KMS-11 (cell line): ENCODE results near the gene DEFB113.

ENCODE experiments used
- H2AFZ ChIP-seq: fragments of 200-600 bp; sonication (generic); 2 replicates; pipeline ENCODE4 v1.6.1; 2016; ENCODE audit warnings: antibody characterized with exemption, mixed run types, low read depth
- H3K27ac ChIP-seq: fragments of 200-600 bp; sonication (generic); 2 replicates; pipeline ENCODE4 v1.6.1; 2016; ENCODE audit warnings: mild to moderate bottlenecking, mixed run types
- H3K27me3 ChIP-seq: fragments of 200-600 bp; sonication (generic); 2 replicates; pipeline ENCODE4 v1.6.1; 2017; ENCODE audit warnings: mild to moderate bottlenecking, low read depth, mixed run types, moderate library complexity; ENCODE audit not compliant: insufficient read depth
- H3K36me3 ChIP-seq: fragments of 200-600 bp; sonication (generic); 2 replicates; pipeline ENCODE4 v1.6.1; 2017; ENCODE audit warnings: mild to moderate bottlenecking, mixed run types; ENCODE audit not compliant: insufficient read depth
- H3K4me1 ChIP-seq: fragments of 200-600 bp; sonication (generic); 2 replicates; pipeline ENCODE4 v1.6.1; 2016; ENCODE audit warnings: mild to moderate bottlenecking, low read depth, mixed run types; ENCODE audit not compliant: poor library complexity, severe bottlenecking
- H3K4me2 ChIP-seq: fragments of 200-600 bp; sonication (generic); 2 replicates; pipeline ENCODE4 v1.7.0; 2016; ENCODE audit warnings: mild to moderate bottlenecking, mixed run types
- H3K4me3 ChIP-seq: fragments of 200-600 bp; sonication (generic); IDR thresholded peaks from 2 replicates; pipeline ENCODE4 v1.6.1; 2017; ENCODE audit warnings: low read depth, low read length, mixed read lengths; ENCODE audit not compliant: insufficient read depth
- H3K79me2 ChIP-seq: fragments of 200-600 bp; sonication (generic); 2 replicates; pipeline ENCODE4 v1.6.1; 2016; ENCODE audit warnings: low read depth, mixed run types; ENCODE audit not compliant: insufficient read depth
- H3K9ac ChIP-seq: fragments of 200-600 bp; sonication (generic); 2 replicates; pipeline ENCODE4 v1.6.1; 2016; ENCODE audit warnings: mild to moderate bottlenecking, mixed run types
- H4K20me1 ChIP-seq: fragments of 200-600 bp; sonication (generic); 2 replicates; pipeline ENCODE4 v1.6.1; 2016; ENCODE audit warnings: mild to moderate bottlenecking, mixed run types; ENCODE audit not compliant: insufficient read depth
- TF ChIP-seq, protein P1 (sequence below): fragments of 200-600 bp; sonication (generic); conservative IDR thresholded peaks from 2 replicates; pipeline ENCODE4 v1.6.1; 2017; ENCODE audit warnings: low read depth, mild to moderate bottlenecking, antibody characterized with exemption, low read length, moderate library complexity, mixed read lengths

Gene DEFB113

DNA sequence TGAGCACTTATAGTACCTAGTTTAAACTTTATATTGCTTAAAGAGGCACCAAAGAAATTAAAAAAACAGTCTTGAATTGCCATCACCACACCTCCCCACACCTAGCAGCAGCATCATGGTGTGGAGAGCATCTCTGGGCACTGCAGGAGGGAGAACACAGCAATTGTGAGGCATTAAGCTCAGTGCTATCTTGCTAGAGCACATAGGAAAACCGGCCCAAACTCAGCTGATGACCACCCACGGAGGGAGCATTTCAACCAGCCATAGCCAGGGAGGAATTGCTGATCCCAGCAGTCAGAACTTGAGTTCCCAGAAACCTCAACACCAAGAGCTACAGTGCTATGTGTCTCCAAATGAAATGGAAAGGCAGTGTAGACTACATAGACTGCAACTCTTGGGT is 19.5 kb upstream of the DEFB113 start:
- no peaks in the 10 kb centered on the region for H3K27me3 ChIP-seq
- no peak overlapping the region for H2AFZ ChIP-seq
- no peaks in the 10 kb centered on the region for H4K20me1 ChIP-seq
- no peak overlapping the region for H3K9ac ChIP-seq
- TF ChIP-seq, protein P1, sequence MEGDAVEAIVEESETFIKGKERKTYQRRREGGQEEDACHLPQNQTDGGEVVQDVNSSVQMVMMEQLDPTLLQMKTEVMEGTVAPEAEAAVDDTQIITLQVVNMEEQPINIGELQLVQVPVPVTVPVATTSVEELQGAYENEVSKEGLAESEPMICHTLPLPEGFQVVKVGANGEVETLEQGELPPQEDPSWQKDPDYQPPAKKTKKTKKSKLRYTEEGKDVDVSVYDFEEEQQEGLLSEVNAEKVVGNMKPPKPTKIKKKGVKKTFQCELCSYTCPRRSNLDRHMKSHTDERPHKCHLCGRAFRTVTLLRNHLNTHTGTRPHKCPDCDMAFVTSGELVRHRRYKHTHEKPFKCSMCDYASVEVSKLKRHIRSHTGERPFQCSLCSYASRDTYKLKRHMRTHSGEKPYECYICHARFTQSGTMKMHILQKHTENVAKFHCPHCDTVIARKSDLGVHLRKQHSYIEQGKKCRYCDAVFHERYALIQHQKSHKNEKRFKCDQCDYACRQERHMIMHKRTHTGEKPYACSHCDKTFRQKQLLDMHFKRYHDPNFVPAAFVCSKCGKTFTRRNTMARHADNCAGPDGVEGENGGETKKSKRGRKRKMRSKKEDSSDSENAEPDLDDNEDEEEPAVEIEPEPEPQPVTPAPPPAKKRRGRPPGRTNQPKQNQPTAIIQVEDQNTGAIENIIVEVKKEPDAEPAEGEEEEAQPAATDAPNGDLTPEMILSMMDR: no peak
- H3K4me3 ChIP-seq: no peak overlapping the region
- H3K4me1 ChIP-seq: no peaks in the 10 kb centered on the region
- no peak overlapping the region for H3K4me2 ChIP-seq
- no peaks in the 10 kb centered on the region for H3K36me3 ChIP-seq
- H3K27ac ChIP-seq: no peak overlapping the region
- H3K79me2 ChIP-seq: no peaks in the 10 kb centered on the region

DNA sequence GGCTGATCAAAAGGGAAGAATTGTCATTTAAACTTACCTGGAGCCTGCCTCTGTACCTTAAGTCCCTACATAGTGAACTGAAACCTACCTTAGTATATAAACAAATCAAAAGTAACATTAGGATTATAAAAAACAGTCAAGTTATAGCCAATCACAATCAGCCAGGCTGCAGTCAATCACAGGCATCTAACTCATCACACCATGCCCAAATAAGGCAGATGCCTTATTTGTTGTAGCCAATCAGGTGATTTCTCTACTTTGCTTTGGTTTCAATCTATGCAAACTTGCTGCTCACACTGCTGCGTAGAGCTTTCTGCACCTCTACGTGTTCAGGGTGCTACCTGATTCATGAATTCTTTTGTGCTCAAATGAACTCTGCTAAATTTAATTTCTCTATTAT is 18.3 kb upstream of the DEFB113 start:
- Histone ChIP-seq H3K4me1 (no peaks in the 10 kb centered on the region), H3K27me3 (no peaks in the 10 kb centered on the region), H3K36me3 (no peaks in the 10 kb centered on the region), H4K20me1 (no peaks in the 10 kb centered on the region), H2AFZ (no peak overlapping the region), H3K27ac (no peak overlapping the region), H3K4me3 (no peak overlapping the region), H3K4me2 (no peak overlapping the region), H3K79me2 (no peaks in the 10 kb centered on the region), H3K9ac (no peak overlapping the region)
- TF ChIP-seq, protein P1: no peak

DNA sequence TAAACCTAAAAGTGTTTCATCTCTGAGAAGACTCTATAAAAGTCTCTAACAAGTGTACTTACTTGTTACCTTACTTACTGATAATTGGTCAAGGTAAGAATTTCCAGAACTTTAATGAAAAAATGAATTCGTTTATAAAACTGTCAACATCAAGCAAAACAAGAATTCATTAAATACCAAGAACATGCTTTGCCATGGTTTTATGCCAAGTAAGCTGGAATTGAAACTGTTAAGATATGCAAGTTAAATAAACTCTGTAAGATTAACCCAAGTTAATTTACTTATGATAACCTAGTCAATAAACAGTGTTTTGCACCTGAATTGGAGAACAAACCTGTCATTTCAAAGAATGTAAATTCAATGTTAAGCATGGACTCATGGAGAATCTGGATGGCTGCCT is 17.1 kb upstream of the DEFB113 start:
- TF ChIP-seq, protein P1: no peak
- Histone ChIP-seq H2AFZ (no peak overlapping the region), H3K27ac (no peak overlapping the region), H3K79me2 (no peaks in the 10 kb centered on the region), H4K20me1 (no peaks in the 10 kb centered on the region), H3K36me3 (no peaks in the 10 kb centered on the region), H3K4me2 (no peak overlapping the region), H3K4me3 (no peak overlapping the region), H3K27me3 (no peaks in the 10 kb centered on the region), H3K9ac (no peak overlapping the region), H3K4me1 (no peaks in the 10 kb centered on the region)

DNA sequence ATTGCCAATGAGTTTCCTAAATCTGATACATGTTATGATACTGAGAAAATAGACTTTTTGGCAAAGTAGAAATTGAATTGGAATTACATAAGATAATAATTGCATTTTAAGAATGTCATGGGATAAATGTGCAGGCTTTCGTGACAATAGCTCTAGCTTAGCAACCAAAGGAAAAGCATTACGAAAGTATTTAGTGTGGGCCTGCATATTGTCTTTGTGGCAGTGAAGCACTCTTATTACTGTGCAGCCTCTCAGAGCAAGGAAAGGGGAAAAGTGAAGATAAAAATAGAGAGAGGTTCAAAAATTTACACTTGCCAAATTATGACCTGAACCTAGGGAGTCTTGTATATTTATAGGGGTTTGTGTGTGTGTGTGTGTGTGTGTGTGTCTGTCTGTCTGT is 12.6 kb upstream of the DEFB113 start:
- H3K9ac ChIP-seq: no peak overlapping the region
- H3K4me1 ChIP-seq: peaks cover 27% of the 10 kb centered on the region
- TF ChIP-seq, protein P1: no peak
- no peaks in the 10 kb centered on the region for H3K79me2 ChIP-seq
- no peak overlapping the region for H3K27ac ChIP-seq
- H3K4me3 ChIP-seq: no peak overlapping the region
- no peaks in the 10 kb centered on the region for H3K36me3 ChIP-seq
- H4K20me1 ChIP-seq: no peaks in the 10 kb centered on the region
- no peak overlapping the region for H3K4me2 ChIP-seq
- H3K27me3 ChIP-seq: no peaks in the 10 kb centered on the region
- H2AFZ ChIP-seq: no peak overlapping the region
